ENCODE measurements around the gene BDH1. TPM values are rescaled to one million over a fixed set of nuclear protein-coding genes. Genes with fewer than 3 reads are reported as not detected.

The BDH1 gene
- total RNA-seq, 1 donor from 2014 or later, result 7.2 TPM

DNA sequence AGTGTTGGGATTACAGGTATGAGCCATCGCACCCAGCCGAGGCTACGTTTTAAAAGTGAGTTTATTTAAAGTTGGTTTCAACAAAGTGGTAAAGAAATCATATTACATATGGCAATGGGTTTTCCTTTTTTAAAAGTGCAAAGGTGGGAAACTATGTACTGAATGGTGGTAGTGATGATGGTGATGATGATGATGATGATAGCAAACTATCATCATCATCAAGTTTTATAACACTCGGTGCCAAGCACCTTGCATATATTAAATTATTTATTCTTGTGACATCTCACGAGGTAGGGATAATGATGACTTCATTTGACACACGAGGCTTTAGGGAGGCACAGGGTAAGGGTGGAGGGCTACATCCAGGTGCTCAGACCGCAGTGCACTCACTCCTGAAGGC is 64.3 kb downstream of the BDH1 start:
- no peak overlapping the region for H3K4me3 ChIP-seq (ENCODE audit: low read depth, low read length)
- TF ChIP-seq, protein P1, sequence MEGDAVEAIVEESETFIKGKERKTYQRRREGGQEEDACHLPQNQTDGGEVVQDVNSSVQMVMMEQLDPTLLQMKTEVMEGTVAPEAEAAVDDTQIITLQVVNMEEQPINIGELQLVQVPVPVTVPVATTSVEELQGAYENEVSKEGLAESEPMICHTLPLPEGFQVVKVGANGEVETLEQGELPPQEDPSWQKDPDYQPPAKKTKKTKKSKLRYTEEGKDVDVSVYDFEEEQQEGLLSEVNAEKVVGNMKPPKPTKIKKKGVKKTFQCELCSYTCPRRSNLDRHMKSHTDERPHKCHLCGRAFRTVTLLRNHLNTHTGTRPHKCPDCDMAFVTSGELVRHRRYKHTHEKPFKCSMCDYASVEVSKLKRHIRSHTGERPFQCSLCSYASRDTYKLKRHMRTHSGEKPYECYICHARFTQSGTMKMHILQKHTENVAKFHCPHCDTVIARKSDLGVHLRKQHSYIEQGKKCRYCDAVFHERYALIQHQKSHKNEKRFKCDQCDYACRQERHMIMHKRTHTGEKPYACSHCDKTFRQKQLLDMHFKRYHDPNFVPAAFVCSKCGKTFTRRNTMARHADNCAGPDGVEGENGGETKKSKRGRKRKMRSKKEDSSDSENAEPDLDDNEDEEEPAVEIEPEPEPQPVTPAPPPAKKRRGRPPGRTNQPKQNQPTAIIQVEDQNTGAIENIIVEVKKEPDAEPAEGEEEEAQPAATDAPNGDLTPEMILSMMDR (conservative IDR thresholded peaks at IDR 0.05; ENCODE audit: low read depth, low read length), result no peak
- DNase-seq (ENCODE audit: low read depth), result no peak

DNA sequence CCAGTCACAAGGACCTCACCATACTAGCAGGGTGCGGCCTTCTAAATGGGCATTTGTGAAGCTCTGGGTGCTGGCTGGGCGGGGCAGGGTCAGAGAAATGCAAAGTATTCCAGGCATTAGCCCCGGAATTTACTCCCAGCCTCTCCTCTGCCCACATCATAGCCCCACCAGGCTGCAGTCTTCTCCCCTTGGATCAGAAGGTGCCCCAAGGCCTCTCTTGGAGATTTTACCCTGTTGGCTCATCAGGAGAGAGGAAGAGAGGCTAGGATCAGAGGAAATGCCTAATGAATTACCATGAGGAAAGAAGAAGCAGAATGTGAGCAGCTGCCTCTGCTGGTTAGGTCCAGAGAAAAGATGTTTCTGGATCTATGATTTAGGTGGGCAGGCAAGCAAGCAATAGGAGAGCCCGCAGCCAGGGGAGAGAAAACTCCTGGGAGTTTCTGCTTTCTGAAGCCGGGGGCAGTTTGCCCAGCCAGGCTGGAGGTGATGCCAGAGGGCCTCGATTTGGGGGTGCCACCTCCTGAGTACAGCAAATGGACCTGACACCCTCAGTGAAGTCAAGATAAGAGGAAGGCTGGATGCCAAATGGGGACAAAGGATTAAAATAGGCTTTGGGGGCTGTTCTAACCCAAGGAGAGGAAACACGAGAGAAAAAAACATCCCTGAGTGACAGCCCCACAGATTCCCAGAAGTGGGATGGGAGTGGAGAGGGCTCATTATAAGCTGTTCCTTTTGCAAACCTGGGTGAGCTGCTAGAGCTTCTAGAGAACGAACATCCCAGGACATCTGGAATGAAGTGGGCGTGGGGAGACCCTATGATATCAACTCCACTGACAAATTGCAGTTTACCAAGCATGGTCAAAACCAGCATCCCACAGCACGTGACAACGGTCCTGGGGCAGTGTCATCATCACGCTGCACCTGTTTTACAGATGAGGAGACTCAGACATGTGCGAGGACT is 65.4 kb downstream of the BDH1 start:
- no peak for DNase-seq (ENCODE audit: low read depth)
- H3K4me3 ChIP-seq (ENCODE audit: low read depth, low read length), result no peak overlapping the region
- TF ChIP-seq, protein P1 (conservative IDR thresholded peaks at IDR 0.05; ENCODE audit: low read depth, low read length), result no peak

DNA sequence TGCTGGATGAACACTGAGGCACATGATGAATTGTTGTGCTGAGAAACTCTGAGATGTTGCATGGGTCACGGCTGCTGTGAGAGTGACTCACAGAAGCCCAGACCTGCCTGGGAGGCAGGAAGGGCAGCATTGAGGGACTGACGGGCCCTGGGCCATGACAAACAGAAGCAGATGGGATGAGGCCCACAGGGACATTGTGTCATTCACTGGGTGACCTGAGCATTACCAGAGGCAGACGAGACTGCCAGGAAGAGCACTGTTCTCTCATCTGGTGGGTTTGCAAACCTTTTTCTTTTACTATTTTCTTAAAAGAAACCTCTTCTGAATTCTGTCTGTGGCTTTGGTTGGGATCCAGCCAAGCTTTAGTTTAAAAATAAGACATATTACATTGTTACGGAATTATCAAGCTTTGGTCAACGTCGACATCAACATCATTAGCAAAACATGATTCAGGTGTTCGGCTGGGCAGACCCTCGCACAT is 67.8 kb downstream of the BDH1 start:
- no peak overlapping the region for H3K4me3 ChIP-seq (ENCODE audit: low read depth, low read length)
- TF ChIP-seq, protein P1 (conservative IDR thresholded peaks at IDR 0.05; ENCODE audit: low read depth, low read length), result no peak
- DNase-seq (ENCODE audit: low read depth), result peak; percentile 78

DNA sequence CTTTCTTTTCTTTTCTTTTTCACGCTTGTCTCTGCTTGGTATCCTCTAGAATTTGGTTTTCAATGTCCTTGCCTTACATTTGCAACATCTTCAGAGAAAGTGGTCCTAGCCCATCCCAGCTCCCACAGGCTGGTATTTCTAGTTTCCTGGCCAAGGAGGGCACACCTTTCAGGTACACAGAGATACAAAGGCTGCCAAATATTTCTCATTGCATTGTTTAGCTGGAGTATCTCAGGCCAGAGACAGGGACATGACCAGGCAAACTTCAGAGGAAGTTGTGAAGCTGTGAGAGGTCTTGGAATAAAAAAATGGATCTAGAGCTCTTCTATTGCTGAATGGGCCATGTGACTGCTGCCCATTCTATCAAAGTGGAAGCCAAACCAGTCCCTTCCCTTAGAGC is 68.9 kb downstream of the BDH1 start:
- H3K4me3 ChIP-seq (ENCODE audit: low read depth, low read length), result no peak overlapping the region
- TF ChIP-seq, protein P1 (conservative IDR thresholded peaks at IDR 0.05; ENCODE audit: low read depth, low read length), result no peak
- no peak for DNase-seq (ENCODE audit: low read depth)

DNA sequence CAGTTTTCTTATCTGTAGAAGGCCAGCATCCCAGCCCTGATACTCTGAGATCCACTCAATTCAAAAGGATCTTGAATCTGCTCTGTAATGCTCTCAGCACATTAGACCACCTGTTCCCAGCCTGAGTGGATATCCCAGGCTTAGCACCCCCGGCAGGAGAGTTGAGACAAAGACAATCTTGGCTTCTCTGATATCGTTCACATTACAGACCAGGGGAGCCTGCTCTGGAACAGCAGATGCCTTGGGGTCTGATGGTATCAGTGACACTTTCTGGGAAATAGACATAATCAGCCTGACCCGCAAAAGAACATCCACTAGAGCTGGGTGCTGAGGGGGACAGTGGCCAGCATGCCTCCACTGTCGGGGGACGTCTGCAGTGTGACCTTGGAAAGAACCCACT is 70.6 kb downstream of the BDH1 start:
- no peak overlapping the region for H3K4me3 ChIP-seq (ENCODE audit: low read depth, low read length)
- TF ChIP-seq, protein P1 (conservative IDR thresholded peaks at IDR 0.05; ENCODE audit: low read depth, low read length), result no peak
- DNase-seq (ENCODE audit: low read depth), result no peak

DNA sequence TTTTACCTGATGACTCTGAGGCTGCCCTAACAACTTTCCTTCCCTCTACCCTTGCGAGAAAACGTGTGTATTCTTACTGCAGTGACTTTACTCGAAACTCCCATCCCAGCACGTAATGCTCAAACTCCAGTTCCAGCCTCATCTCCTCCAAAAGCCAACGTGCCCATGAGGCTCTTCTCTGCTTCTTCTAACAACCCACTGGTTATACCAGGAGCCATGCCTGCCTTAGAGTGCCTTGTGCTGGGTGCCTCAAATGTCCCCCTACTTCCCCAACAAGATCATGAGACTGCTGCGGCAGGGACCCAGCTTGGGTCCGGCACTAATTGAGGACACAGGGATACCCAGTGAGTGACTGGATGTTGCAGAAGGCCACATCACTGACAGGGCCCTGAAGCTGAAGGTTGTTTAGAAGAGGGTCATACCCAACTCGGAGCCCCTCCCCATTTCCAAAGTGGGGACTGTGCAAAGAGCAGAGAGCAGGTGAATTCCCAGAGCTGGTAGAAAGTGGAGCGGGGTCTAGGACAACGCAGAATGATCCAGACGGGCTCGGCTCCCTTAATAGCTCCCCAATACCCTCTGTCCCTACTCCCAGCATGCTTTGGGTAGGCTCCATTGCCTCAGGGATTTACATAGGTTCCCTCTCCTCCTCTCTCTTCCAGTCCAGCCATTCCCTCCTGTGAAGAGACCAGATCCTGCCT is 71.4 kb downstream of the BDH1 start:
- no peak for DNase-seq (ENCODE audit: low read depth)
- no peak overlapping the region for H3K4me3 ChIP-seq (ENCODE audit: low read depth, low read length)
- TF ChIP-seq, protein P1 (conservative IDR thresholded peaks at IDR 0.05; ENCODE audit: low read depth, low read length), result no peak

All from epithelial cell of proximal tubule (primary cell).